T-helper 1 cell (primary cell): ENCODE results near the gene NPB.

Experiments used
- DNase-seq, 5 donors: peaks; one replicate each; pipeline ENCODE4 v3.0.0-alpha.2; 2012 to 2020

Gene NPB

GRCh38 chr17:81941484-81942166, 39.6 kb downstream of the NPB start:
- no peak for DNase-seq

GRCh38 chr17:81942167-81942553, 40.1 kb downstream of the NPB start:
- no peak for DNase-seq

GRCh38 chr17:81944858-81945257, 42.8 kb downstream of the NPB start:
- DNase-seq: no peak

- no peak for DNase-seq
Measured at GRCh38 chr17:81947189-81947588, 45.2 kb downstream of the NPB start, which contains the start of gene MYADML2. Gene MYADML2, minus strand, starts transcription at chr17:81947233. Its CDS starts 5,492 bp downstream, at chr17:81941741.

- DNase-seq: no peak
Measured at GRCh38 chr17:81948635-81949378, 46.8 kb downstream of the NPB start.

- DNase-seq: no peak
Measured at GRCh38 chr17:81950501-81950900, 48.5 kb downstream of the NPB start.

- DNase-seq: no peak
Measured at GRCh38 chr17:81951785-81952684, 50.0 kb downstream of the NPB start.
